ENCODE results near the gene PBX2. TPM values are rescaled to one million over a fixed set of nuclear protein-coding genes. Genes with fewer than 3 reads are reported as not detected.

Gene PBX2
- total and polyA plus RNA-seq, 10 of the 15 experiments (the other 5 are each of a cell fraction or from before 2014, with no cell fraction given) = 0.84 to 66.5 (median 20.6) TPM

- no peaks in the 10 kb centered on the region for H3K9me3 ChIP-seq (replicated peaks; ENCODE audit: control insufficient read depth, insufficient read depth, low read length)
- intact Hi-C loops (cut with micrococcal nuclease; ENCODE audit: unreplicated experiment) = loop anchor here (5.0 kb wide), 1 partner anchor 42 kb away; no protein-coding TSS in a partner anchor
- H4K20me1 ChIP-seq (ENCODE audit: control insufficient read depth, insufficient read depth) = no peaks in the 10 kb centered on the region
- H2AFZ ChIP-seq (ENCODE audit: control insufficient read depth, low read depth, low read length) = no peak overlapping the region
- WGBS (ENCODE audit: insufficient coverage, insufficient replicate concordance, low lambda C conversion rate, missing lambda C conversion rate) = 23% methylated on average over 2 of the region's 2 CpGs
- H3K4me1 ChIP-seq (ENCODE audit: control insufficient read depth, insufficient read depth, low read length) = no peaks in the 10 kb centered on the region
- FAIRE-seq (no peak), DNase-seq (ENCODE audit: low read depth, low spot score) (no peak), ATAC-seq (no peak)
- in situ Hi-C loops (cut with MboI) = no loop called here
- TF ChIP-seq SMAD1 (IDR thresholded peaks at IDR 0.05; ENCODE audit: low read depth, partially characterized antibody) (no peak), CHD2 (IDR thresholded peaks at IDR 0.05; ENCODE audit: borderline replicate concordance, low read depth, low read length) (no peak), MEF2B (IDR thresholded peaks at IDR 0.05; ENCODE audit: partially characterized antibody, poor library complexity, severe bottlenecking) (no peak), JUNB (IDR thresholded peaks at IDR 0.05) (peak; percentile 4; the same call in 1 of the 2 replicates), NFXL1 (IDR thresholded peaks at IDR 0.05; ENCODE audit: borderline replicate concordance) (no peak), SRF (IDR thresholded peaks at IDR 0.05; ENCODE audit: low read depth in 2 of 2, low read length in 2 of 2) (peak in 1 of 2 experiments; percentile 72; a peak in 1 of 4 replicates)
- TF ChIP-seq, protein P1, sequence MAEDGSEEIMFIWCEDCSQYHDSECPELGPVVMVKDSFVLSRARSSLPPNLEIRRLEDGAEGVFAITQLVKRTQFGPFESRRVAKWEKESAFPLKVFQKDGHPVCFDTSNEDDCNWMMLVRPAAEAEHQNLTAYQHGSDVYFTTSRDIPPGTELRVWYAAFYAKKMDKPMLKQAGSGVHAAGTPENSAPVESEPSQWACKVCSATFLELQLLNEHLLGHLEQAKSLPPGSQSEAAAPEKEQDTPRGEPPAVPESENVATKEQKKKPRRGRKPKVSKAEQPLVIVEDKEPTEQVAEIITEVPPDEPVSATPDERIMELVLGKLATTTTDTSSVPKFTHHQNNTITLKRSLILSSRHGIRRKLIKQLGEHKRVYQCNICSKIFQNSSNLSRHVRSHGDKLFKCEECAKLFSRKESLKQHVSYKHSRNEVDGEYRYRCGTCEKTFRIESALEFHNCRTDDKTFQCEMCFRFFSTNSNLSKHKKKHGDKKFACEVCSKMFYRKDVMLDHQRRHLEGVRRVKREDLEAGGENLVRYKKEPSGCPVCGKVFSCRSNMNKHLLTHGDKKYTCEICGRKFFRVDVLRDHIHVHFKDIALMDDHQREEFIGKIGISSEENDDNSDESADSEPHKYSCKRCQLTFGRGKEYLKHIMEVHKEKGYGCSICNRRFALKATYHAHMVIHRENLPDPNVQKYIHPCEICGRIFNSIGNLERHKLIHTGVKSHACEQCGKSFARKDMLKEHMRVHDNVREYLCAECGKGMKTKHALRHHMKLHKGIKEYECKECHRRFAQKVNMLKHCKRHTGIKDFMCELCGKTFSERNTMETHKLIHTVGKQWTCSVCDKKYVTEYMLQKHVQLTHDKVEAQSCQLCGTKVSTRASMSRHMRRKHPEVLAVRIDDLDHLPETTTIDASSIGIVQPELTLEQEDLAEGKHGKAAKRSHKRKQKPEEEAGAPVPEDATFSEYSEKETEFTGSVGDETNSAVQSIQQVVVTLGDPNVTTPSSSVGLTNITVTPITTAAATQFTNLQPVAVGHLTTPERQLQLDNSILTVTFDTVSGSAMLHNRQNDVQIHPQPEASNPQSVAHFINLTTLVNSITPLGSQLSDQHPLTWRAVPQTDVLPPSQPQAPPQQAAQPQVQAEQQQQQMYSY (CRISPR knock-in tag; IDR thresholded peaks at IDR 0.05) = no peak
- POLR2A ChIA-PET = interaction anchor here (0.6 kb wide), 1 partner anchor 554 kb away, joined by 4 read pairs; no protein-coding TSS in a partner anchor
- CTCF ChIA-PET = interaction anchor here (0.5 to 1.5 kb wide), 3 partner anchors 17 to 44 kb away, joined by 3 read pairs; no protein-coding TSS in a partner anchor
- no peak overlapping the region for H3K4me3 ChIP-seq
- SMC1A ChIA-PET (ENCODE audit: uncharacterized antibody, unreplicated experiment) = interaction anchor here (1.2 to 1.6 kb wide), 3 partner anchors 10 to 174 kb away, joined by 3 to 5 read pairs (median 4); no protein-coding TSS in a partner anchor
- H3K27me3 ChIP-seq (replicated peaks in 1 of 2; ENCODE audit: control insufficient read depth in 2 of 2, insufficient read depth in 2 of 2, low read length in 1 of 2) = no peaks in the 10 kb centered on the region; a peak in 1 of 4 replicates
- no peak overlapping the region for H3K9ac ChIP-seq (ENCODE audit: control insufficient read depth, insufficient read depth, low read length)
- no peaks in the 10 kb centered on the region for H3K79me2 ChIP-seq (ENCODE audit: control insufficient read depth, insufficient read depth, low read length)
- no TSS peak for BruUV-seq (replicated peaks)
- no peak overlapping the region for H3K4me2 ChIP-seq (ENCODE audit: control insufficient read depth, insufficient read depth)
- H3K27ac ChIP-seq (ENCODE audit: control insufficient read depth, insufficient read depth) = no peak overlapping the region
- no peaks in the 10 kb centered on the region for H3K36me3 ChIP-seq (ENCODE audit: control insufficient read depth in 2 of 2, insufficient read depth in 2 of 2, low read length in 1 of 2)
- RAD21 ChIA-PET (ENCODE audit: unreplicated experiment) = no interaction called here
Measured at GRCh38 chr6:32239462-32239861, 49.5 kb upstream of the PBX2 start.
